ENCODE data around the gene TNFRSF18.

Gene TNFRSF18

DNA sequence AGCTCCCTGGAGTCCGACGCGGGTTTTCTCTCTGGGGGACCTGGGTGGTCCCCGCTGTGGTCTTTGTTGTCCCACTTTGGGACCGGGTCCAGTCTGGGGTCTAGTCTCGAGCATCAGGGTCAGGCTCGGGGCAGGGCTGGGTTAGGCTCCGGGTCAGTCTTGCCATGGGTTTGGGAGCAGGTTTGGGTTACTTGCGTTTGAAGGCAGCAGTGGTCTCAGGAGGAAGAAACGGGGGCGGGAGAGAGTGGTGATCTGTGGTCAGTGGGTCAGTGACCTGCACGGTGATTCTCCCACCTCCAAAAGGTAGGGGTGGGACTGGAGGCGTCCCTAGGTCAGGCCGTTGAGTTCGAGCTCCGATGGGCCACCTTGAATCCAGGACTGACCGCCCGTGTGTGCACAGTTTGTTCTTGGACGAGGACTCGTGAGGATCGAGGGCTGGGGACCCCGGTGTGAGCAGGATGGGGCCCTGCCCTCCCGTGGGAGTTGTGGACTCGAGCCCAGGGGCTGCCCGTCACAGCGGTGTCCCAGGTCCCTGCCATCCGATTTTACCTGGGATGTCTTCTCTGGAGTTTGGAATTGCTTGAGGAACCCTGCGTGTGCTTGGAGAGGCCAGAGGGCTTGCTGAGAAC, 27.9 kb upstream of the TNFRSF18 start:
- Histone ChIP-seq H3K4me3 (ENCODE audit: insufficient read depth, low read depth, low read length) (no peak overlapping the region), H3K27ac (ENCODE audit: insufficient read depth, low read depth, low read length, poor library complexity, severe bottlenecking) (no peak overlapping the region), H3K9me3 (ENCODE audit: control insufficient read depth, low read length) (no peaks in the 10 kb centered on the region), H3K4me1 (ENCODE audit: control insufficient read depth, insufficient read depth, low read length) (peaks cover 14% of the 10 kb centered on the region), H3K36me3 (ENCODE audit: control insufficient read depth, insufficient read depth, low read length) (no peaks in the 10 kb centered on the region), H3K27me3 (ENCODE audit: control insufficient read depth, insufficient read depth, low read length, poor library complexity, severe bottlenecking) (no peaks in the 10 kb centered on the region)
- 95% methylated on average over 28 of the region's 28 CpGs for WGBS, 2 experiments

DNA sequence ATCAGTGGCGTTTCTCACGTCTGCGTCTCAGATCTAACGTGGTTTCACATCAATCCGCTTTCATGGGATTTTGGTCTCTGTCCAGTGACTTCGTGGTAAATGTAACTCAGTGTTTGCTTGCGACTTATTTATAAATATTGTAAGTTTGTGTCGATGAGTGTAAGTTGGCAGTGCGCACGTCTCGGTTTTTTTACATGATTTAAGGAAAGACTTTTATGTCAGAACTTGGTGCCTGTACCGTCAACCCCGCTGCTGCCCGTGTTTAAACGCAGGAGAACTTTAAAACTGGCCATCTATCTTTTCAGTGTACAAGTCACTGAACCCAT, 27.1 kb upstream of the TNFRSF18 start:
- H3K9me3 ChIP-seq (ENCODE audit: control insufficient read depth, low read length), result no peaks in the 10 kb centered on the region
- WGBS, 2 experiments, result 95% methylated on average over 15 of the region's 15 CpGs
- no peaks in the 10 kb centered on the region for H3K36me3 ChIP-seq (ENCODE audit: control insufficient read depth, insufficient read depth, low read length)
- H3K4me1 ChIP-seq (ENCODE audit: control insufficient read depth, insufficient read depth, low read length), result peaks cover 14% of the 10 kb centered on the region
- H3K27me3 ChIP-seq (ENCODE audit: control insufficient read depth, insufficient read depth, low read length, poor library complexity, severe bottlenecking), result no peaks in the 10 kb centered on the region
- H3K27ac ChIP-seq (ENCODE audit: insufficient read depth, low read depth, low read length, poor library complexity, severe bottlenecking), result no peak overlapping the region
- H3K4me3 ChIP-seq (ENCODE audit: insufficient read depth, low read depth, low read length), result peak overlapping the region; percentile 22

DNA sequence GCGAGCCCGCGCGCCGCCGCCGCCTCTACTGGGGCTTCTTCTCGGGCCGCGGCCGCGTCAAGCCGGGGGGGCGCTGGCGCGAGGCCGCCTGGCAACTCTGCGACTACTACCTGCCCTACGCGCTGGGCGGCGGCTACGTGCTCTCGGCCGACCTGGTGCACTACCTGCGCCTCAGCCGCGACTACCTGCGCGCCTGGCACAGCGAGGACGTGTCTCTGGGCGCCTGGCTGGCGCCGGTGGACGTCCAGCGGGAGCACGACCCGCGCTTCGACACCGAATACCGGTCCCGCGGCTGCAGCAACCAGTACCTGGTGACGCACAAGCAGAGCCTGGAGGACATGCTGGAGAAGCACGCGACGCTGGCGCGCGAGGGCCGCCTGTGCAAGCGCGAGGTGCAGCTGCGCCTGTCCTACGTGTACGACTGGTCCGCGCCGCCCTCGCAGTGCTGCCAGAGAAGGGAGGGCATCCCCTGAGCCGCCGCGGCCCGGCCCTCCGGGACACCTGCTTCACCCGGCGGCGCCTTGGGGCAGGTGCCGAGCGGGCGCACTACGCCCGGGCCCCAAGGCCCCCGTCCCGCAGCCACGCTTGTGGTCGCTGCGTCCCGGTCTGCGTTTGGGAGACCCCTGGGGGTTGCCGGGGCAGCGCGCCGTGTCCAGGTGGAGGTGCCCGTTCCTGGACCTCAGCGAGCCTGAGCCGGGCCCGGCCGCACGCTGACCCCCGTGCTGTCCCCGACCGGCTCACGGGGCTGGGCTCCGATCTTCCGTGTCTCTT, 26.6 kb upstream of the TNFRSF18 start:
- no peaks in the 10 kb centered on the region for H3K36me3 ChIP-seq (ENCODE audit: control insufficient read depth, insufficient read depth, low read length)
- no peaks in the 10 kb centered on the region for H3K9me3 ChIP-seq (ENCODE audit: control insufficient read depth, low read length)
- H3K27ac ChIP-seq (ENCODE audit: insufficient read depth, low read depth, low read length, poor library complexity, severe bottlenecking), result no peak overlapping the region
- H3K4me1 ChIP-seq (ENCODE audit: control insufficient read depth, insufficient read depth, low read length), result peaks cover 14% of the 10 kb centered on the region
- H3K27me3 ChIP-seq (ENCODE audit: control insufficient read depth, insufficient read depth, low read length, poor library complexity, severe bottlenecking), result no peaks in the 10 kb centered on the region
- H3K4me3 ChIP-seq (ENCODE audit: insufficient read depth, low read depth, low read length), result peak overlapping the region; percentile 22
- 96 to 97% methylated on average over 98 of the region's 98 CpGs for WGBS, 2 experiments

DNA sequence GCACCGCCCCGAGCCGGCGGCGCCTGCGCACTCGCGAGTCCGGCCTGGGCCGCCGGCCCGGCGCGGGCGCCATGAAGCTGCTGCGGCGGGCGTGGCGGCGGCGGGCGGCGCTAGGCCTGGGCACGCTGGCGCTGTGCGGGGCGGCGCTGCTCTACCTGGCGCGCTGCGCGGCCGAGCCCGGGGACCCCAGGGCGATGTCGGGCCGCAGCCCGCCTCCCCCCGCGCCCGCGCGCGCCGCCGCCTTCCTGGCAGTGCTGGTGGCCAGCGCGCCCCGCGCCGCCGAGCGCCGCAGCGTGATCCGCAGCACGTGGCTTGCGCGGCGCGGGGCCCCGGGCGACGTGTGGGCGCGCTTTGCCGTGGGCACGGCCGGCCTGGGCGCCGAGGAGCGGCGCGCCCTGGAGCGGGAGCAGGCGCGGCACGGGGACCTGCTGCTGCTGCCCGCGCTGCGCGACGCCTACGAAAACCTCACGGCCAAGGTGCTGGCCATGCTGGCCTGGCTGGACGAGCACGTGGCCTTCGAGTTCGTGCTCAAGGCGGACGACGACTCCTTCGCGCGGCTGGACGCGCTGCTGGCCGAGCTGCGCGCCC, 25.9 kb upstream of the TNFRSF18 start, which contains the start of gene B3GALT6:
B3GALT6 (plus strand) TSS at position 30 of the 588 bp plus-strand sequence; CDS start at position 72, 42 bp downstream.
- Histone ChIP-seq H3K36me3 (ENCODE audit: control insufficient read depth, insufficient read depth, low read length) (no peaks in the 10 kb centered on the region), H3K9me3 (ENCODE audit: control insufficient read depth, low read length) (no peaks in the 10 kb centered on the region), H3K4me1 (ENCODE audit: control insufficient read depth, insufficient read depth, low read length) (peaks cover 14% of the 10 kb centered on the region), H3K27ac (ENCODE audit: insufficient read depth, low read depth, low read length, poor library complexity, severe bottlenecking) (no peak within 1 kb of the TSS), H3K4me3 (ENCODE audit: insufficient read depth, low read depth, low read length) (peak within 1 kb of the TSS; percentile 85), H3K27me3 (ENCODE audit: control insufficient read depth, insufficient read depth, low read length, poor library complexity, severe bottlenecking) (no peaks in the 10 kb centered on the region)
- 24 to 25% methylated on average over 100 of the region's 100 CpGs for WGBS, 2 experiments

DNA sequence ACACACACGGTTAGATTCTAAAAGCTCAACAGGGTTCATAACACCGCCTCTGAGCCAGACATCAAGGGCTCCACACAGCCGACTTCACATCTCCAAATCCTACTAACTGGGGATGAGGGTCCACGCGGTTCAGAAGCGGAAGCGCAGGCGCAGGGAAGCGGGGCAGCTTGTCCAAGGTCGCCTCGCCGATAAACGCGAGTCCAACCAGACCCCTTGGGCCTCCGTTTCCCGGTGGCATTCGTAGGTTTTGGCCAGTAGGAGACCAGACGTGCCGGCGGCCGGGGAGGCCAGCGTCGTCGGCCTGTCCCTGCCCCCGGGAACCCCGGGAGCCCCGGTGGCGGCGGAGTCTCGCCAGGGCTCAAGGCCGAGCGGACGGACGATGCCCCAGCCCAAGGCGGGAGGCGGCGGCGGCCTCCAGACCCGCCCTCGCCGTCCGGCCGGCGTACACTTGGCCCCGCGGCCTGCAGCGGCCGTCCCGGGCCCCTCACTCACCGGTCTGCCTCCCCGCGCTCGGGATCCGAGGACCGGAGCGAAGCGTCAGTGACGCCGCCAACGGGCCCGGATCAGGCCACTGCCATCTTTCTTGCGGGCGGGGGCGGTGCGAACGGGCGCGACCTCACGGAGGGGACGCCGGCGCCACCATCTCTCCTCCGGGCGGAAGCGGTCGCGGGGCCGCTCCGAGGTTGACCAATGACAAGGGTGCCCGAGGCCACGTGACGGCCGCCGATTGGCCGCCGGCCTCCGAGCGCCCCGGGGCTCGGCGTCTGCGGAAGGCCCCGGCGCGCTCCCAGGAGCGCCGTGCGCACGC, 25.2 kb upstream of the TNFRSF18 start, which contains the start of gene SDF4:
SDF4 (minus strand) TSS at position 602 of the 808 bp plus-strand sequence. CDS start 3,229 bp downstream, outside the sequence.
- no peak within 1 kb of the TSS for H3K27ac ChIP-seq (ENCODE audit: insufficient read depth, low read depth, low read length, poor library complexity, severe bottlenecking)
- H3K36me3 ChIP-seq (ENCODE audit: control insufficient read depth, insufficient read depth, low read length), result no peaks in the 10 kb centered on the region
- WGBS, 2 experiments, result 0% methylated on average over 99 of the region's 99 CpGs
- H3K27me3 ChIP-seq (ENCODE audit: control insufficient read depth, insufficient read depth, low read length, poor library complexity, severe bottlenecking), result no peaks in the 10 kb centered on the region
- H3K4me1 ChIP-seq (ENCODE audit: control insufficient read depth, insufficient read depth, low read length), result peaks cover 9% of the 10 kb centered on the region
- peak within 1 kb of the TSS; percentile 85 for H3K4me3 ChIP-seq (ENCODE audit: insufficient read depth, low read depth, low read length)
- no peaks in the 10 kb centered on the region for H3K9me3 ChIP-seq (ENCODE audit: control insufficient read depth, low read length)

DNA sequence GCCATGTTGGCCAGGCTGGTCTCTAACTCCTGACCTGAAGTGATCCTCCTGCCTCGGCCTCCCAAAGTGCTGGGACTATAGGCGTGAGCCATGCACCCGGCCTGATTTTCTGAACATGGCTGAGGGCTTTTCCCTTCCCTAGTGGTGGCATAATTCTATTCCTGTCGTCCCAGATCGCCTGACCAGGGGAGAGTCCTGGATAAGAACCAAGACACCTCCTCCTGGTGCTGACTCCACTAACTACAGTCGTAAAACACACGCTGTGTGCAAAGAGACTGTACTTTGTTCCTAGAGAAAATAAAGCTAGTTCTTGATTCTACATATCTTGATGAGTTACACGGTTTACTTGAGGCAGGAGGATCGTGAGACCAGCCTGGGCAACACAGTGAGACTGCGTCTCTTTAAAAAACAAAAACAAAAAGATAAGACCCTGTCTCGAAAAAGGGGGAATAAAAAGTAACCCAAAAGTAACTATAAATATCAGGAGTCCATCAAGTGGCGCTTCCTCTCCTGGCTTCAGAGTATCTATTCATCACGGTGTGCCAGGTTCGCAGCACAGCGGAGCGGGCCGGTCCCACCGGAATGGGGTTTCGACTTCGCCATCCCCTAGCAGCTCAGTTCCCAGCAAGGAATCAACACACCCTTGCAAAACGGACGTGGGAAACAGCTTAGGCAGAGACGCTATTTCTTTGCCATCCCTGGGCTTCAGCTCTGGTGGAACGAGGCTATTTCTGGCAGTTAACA, 24.4 kb upstream of the TNFRSF18 start:
- Histone ChIP-seq H3K36me3 (ENCODE audit: control insufficient read depth, insufficient read depth, low read length) (no peaks in the 10 kb centered on the region), H3K4me1 (ENCODE audit: control insufficient read depth, insufficient read depth, low read length) (peaks cover 8% of the 10 kb centered on the region), H3K9me3 (ENCODE audit: control insufficient read depth, low read length) (no peaks in the 10 kb centered on the region), H3K27me3 (ENCODE audit: control insufficient read depth, insufficient read depth, low read length, poor library complexity, severe bottlenecking) (no peaks in the 10 kb centered on the region), H3K4me3 (ENCODE audit: insufficient read depth, low read depth, low read length) (peak overlapping the region; percentile 85), H3K27ac (ENCODE audit: insufficient read depth, low read depth, low read length, poor library complexity, severe bottlenecking) (no peak overlapping the region)
- WGBS, 2 experiments, result 37 to 39% methylated on average over 24 of the region's 24 CpGs

DNA sequence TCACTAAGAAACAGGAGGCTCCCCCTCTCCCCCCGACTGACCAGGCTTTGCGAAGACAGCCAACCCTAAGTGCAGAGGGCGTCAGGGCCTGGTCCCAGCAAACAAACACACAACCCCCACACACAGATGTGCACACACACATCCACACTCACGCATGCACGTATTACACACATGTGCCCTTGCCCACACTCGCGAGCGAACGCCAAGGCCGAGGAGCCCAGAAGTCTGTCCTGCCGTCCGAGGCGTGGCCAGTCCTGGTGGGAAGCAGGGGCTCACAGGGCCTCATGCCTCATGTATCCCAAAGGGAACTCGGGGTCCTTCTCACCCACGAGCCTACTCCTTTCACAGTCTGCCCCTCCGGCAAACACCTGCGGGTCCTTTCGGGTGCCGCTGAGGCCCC, 23.4 kb upstream of the TNFRSF18 start:
- Histone ChIP-seq H3K4me1 (ENCODE audit: control insufficient read depth, insufficient read depth, low read length) (peaks cover 8% of the 10 kb centered on the region), H3K4me3 (ENCODE audit: insufficient read depth, low read depth, low read length) (no peak overlapping the region), H3K36me3 (ENCODE audit: control insufficient read depth, insufficient read depth, low read length) (no peaks in the 10 kb centered on the region), H3K9me3 (ENCODE audit: control insufficient read depth, low read length) (no peaks in the 10 kb centered on the region), H3K27ac (ENCODE audit: insufficient read depth, low read depth, low read length, poor library complexity, severe bottlenecking) (no peak overlapping the region), H3K27me3 (ENCODE audit: control insufficient read depth, insufficient read depth, low read length, poor library complexity, severe bottlenecking) (no peaks in the 10 kb centered on the region)
- 95% methylated on average over 19 of the region's 19 CpGs for WGBS, 2 experiments

DNA sequence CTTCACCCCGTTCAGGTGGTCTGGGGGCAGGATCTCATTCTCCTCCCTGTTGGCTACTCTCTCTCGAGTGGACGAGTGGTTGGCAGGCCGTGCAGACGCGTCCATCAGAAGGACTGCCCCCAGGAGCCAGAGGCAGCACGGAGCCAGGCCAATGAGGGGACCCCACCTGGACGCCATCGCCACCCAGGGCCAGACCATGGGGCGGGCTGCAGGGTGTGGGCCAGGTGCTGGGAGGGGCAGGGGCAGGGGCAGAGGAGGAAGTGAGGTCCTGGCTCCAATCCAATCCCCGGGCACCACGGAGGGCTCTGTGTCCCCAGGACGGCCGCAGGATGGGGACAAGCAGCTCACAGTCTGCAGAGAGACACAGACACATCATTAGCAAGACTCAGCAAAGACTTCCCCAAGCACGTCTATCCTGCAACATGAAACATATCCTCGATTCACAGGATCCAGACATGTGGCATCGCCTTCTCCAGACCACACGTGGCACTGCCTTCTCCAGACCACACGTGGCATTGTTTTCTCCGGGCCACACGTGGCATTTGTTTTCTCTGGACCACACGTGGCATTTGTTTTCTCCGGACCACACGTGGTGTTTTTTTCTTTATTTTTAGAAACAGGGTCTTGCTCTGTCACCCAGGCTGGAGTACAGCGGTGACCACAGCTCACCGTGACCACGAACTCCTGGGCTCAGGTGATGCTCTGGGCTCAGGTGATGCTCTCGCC, 22.4 kb upstream of the TNFRSF18 start:
- no peaks in the 10 kb centered on the region for H3K36me3 ChIP-seq (ENCODE audit: control insufficient read depth, insufficient read depth, low read length)

DNA sequence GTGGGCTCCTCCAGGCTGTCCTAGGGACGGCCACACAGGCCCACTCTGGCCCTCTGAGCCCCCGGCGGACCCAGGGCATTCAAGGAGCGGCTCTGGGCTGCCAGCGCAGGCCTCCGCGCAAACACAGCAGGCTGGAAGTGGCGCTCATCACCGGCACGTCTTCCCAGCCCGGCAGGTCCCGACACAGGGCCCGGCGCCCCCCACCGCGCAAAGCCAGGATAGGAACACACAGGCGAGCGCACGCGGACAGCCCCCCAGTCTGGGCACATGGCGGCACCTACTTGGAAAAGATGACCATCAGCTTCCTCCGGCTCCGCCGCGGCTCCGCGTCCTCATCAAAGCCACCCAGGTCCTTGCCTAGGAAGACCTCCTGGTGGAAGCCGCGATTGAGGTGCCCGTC, 21.8 kb upstream of the TNFRSF18 start:
- Histone ChIP-seq H3K9me3 (ENCODE audit: control insufficient read depth, low read length) (no peaks in the 10 kb centered on the region), H3K36me3 (ENCODE audit: control insufficient read depth, insufficient read depth, low read length) (peaks cover 2% of the 10 kb centered on the region), H3K27ac (ENCODE audit: insufficient read depth, low read depth, low read length, poor library complexity, severe bottlenecking) (no peak overlapping the region), H3K27me3 (ENCODE audit: control insufficient read depth, insufficient read depth, low read length, poor library complexity, severe bottlenecking) (no peaks in the 10 kb centered on the region), H3K4me3 (ENCODE audit: insufficient read depth, low read depth, low read length) (no peak overlapping the region), H3K4me1 (ENCODE audit: control insufficient read depth, insufficient read depth, low read length) (peaks cover 5% of the 10 kb centered on the region)
- 96% methylated on average over 30 of the region's 30 CpGs for WGBS, 2 experiments

More for the DNA sequence above, 22.4 kb upstream of the TNFRSF18 start:
- Histone ChIP-seq H3K9me3 (ENCODE audit: control insufficient read depth, low read length) (no peaks in the 10 kb centered on the region), H3K4me1 (ENCODE audit: control insufficient read depth, insufficient read depth, low read length) (peaks cover 8% of the 10 kb centered on the region), H3K4me3 (ENCODE audit: insufficient read depth, low read depth, low read length) (no peak overlapping the region), H3K27ac (ENCODE audit: insufficient read depth, low read depth, low read length, poor library complexity, severe bottlenecking) (no peak overlapping the region), H3K27me3 (ENCODE audit: control insufficient read depth, insufficient read depth, low read length, poor library complexity, severe bottlenecking) (no peaks in the 10 kb centered on the region)
- WGBS, 2 experiments, result 95 to 96% methylated on average over 28 of the region's 28 CpGs
